ENCODE results near the gene GBP5.
"Not testable (repeated sequence)": the region's sequence is repeated elsewhere in the genome, so short reads cannot be mapped to it uniquely, and the experiment has no call there.

GBP5 gene

DNA sequence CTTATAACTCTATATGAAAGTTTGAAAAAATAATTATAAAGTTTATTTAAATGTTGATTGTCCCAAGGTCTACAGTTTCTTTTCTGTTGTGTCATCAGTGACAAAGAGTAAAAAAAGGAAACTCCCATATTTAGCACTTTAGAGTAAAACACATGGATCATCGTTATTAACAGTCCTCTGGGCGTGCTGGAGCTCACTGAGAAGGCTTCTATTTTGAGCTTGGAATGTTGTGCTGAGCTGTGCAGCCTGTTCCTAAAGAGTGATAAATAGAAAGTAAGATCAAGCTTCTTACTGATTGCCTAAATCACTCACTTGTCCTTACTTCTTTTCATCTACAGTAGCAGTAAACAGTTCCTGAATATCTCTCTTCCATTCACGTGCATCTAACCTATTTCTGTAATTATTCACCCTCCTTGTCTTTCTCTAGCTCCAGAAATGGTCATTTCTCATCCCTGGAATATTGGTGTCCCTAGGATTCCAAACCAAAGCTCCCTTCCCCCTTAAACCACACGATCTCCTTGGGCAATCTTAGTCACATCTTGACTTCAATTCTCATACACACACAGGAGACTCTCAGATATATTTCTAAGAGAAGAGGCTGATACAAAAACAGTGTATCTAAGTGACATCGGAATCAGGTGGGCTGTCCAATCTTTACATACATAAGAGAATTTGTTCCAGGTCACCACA, 11.9 kb downstream of the GBP5 start:
- TF ChIP-seq, protein P1, sequence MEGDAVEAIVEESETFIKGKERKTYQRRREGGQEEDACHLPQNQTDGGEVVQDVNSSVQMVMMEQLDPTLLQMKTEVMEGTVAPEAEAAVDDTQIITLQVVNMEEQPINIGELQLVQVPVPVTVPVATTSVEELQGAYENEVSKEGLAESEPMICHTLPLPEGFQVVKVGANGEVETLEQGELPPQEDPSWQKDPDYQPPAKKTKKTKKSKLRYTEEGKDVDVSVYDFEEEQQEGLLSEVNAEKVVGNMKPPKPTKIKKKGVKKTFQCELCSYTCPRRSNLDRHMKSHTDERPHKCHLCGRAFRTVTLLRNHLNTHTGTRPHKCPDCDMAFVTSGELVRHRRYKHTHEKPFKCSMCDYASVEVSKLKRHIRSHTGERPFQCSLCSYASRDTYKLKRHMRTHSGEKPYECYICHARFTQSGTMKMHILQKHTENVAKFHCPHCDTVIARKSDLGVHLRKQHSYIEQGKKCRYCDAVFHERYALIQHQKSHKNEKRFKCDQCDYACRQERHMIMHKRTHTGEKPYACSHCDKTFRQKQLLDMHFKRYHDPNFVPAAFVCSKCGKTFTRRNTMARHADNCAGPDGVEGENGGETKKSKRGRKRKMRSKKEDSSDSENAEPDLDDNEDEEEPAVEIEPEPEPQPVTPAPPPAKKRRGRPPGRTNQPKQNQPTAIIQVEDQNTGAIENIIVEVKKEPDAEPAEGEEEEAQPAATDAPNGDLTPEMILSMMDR (IDR thresholded peaks at IDR 0.05; ENCODE audit: borderline replicate concordance, control extremely low read depth, extremely low read depth, insufficient read depth, missing control alignments), result no peak
- in situ Hi-C loops (cut with MboI; ENCODE audit: low sequenced_read_pairs, unreplicated experiment), result no loop called here
- DNase-seq (ENCODE audit: low spot score), result no peak

DNA sequence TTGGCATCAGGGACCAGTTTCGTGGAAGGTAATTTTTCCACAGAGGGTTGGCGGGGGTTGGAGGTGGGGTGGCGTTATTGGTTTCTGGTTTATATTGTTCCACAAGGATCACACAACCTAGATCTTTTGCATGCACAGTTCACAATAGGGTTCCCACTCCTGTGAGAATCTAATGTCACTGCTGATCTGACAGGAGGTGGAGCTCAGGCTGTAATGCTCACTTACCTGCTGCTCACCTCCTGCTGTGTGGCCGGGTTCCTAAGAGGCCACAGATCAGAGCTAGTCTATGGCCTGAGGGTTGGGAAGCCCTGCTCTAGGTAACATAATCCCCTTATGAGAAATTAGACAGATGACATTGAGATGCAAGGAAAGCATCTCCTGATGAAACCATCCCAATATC, 12.6 kb downstream of the GBP5 start:
- in situ Hi-C loops (cut with MboI; ENCODE audit: low sequenced_read_pairs, unreplicated experiment), result no loop called here
- TF ChIP-seq, protein P1 (IDR thresholded peaks at IDR 0.05; ENCODE audit: borderline replicate concordance, control extremely low read depth, extremely low read depth, insufficient read depth, missing control alignments), result no peak
- no peak for DNase-seq (ENCODE audit: low spot score)

DNA sequence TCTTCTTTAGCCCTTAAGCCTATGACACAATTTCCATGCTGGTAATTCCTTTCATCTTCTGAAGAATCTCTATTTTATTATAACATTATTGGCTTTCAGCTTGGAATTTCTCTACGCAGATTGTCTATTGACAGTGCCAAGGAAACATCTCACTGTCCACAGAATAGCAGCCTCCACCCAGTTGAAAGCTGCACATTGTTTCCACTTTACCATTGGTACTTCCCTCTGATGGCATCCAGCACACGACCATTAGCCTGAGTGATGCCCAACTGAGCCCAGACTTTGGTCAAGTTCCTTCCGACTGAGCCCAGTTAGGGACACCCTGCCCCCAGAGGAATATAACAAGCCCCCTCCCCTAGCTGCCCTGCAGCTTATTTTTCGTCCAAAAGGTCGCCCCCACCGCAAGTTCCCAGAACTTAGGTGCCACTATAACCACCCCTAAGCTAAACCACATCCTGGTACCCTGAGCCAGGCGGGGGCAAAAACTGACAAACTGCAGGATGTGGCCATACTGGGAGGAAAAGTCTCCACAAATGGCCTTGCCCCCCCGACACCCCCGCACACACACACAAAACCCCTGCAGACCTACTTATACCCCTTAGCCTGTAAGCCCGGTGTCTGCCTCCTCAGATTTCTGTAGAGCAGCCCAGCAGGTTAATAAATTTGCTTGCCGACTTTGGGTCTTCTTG, 13.2 kb downstream of the GBP5 start:
- TF ChIP-seq, protein P1 (IDR thresholded peaks at IDR 0.05; ENCODE audit: borderline replicate concordance, control extremely low read depth, extremely low read depth, insufficient read depth, missing control alignments), result no peak
- in situ Hi-C loops (cut with MboI; ENCODE audit: low sequenced_read_pairs, unreplicated experiment), result no loop called here
- DNase-seq (ENCODE audit: low spot score), result no peak

DNA sequence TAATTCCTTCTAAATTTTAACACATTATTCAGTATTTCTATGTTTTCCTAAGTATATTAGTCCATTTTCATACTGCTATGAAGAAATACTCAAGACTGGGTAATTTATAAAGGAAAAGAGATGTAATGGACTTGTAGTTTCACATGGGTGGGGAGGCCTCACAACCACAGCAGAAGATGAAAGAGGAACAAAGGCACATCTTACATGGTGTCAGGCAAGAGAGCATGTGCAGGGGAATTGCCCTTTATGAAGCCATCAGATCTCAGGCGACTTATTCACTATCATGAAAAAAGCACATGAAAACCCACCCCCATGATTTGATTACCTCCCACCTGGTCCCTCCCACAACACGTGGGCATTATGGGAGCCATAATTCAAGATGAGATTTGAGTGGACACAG, 15.6 kb downstream of the GBP5 start:
- in situ Hi-C loops (cut with MboI; ENCODE audit: low sequenced_read_pairs, unreplicated experiment), result no loop called here
- DNase-seq (ENCODE audit: low spot score), result no peak
- TF ChIP-seq, protein P1 (IDR thresholded peaks at IDR 0.05; ENCODE audit: borderline replicate concordance, control extremely low read depth, extremely low read depth, insufficient read depth, missing control alignments), result no peak

DNA sequence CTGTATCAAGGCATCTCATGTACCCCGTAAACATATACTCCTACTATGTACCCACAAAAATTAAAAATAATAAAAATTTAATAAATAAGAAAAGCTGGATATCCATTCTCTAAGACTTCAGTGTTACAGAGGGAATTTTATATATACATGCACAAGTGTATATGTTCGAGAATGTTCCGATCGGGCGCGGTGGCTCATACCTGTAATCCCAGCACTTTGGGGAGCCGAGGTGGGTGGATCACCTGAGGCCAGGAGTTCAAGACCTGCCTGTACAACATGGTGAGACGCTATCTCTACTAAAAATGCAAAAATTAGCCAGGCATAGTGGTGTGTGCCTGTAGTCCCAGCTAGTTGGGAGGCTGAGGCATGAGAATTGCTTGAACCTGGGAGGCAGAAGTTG, 17.1 kb downstream of the GBP5 start:
- in situ Hi-C loops (cut with MboI; ENCODE audit: low sequenced_read_pairs, unreplicated experiment); DNase-seq (ENCODE audit: low spot score): not testable (repeated sequence)

DNA sequence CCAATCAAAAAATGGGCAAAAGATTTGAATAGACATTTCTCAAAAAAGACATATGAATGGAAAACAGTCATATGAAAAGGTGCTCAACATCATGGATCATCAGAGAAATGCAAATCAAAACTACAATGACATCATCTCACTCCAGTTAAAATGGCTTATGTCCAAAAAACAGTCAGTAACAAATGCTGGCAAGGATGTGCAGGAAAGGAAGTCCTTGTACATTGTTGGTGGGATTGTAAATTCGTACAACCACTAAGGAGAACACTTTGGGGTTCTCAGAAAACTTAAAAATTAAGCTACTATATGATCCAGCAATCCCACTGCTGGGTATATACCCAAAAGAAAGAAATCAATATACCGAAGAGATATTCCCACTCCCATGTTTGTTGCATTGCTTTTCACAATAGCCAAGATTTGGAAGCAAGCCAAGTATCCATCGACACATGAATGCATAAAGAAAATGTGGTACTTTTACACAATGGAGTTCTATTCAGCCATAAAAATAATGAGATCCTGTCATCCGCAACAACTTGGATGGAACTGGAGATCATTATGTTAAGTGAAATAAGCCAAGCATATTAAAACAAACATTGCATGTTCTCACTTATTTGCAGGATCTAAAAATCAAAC, 17.9 kb downstream of the GBP5 start:
- in situ Hi-C loops (cut with MboI; ENCODE audit: low sequenced_read_pairs, unreplicated experiment), result no loop called here

More for the DNA sequence above, 17.9 kb downstream of the GBP5 start:
- DNase-seq (ENCODE audit: low spot score), result no peak
- TF ChIP-seq, protein P1 (IDR thresholded peaks at IDR 0.05; ENCODE audit: borderline replicate concordance, control extremely low read depth, extremely low read depth, insufficient read depth, missing control alignments), result no peak

Data from GM13976 (cell line).